Superior temporal gyrus (tissue), 1 donor: Measurements from ENCODE around the gene CELA1.

Experiments
- DNase-seq: peaks from one replicate; pipeline ENCODE4 v3.0.0-alpha.2; 2016; ENCODE audit errors: extremely low spot score

The CELA1 gene

DNA sequence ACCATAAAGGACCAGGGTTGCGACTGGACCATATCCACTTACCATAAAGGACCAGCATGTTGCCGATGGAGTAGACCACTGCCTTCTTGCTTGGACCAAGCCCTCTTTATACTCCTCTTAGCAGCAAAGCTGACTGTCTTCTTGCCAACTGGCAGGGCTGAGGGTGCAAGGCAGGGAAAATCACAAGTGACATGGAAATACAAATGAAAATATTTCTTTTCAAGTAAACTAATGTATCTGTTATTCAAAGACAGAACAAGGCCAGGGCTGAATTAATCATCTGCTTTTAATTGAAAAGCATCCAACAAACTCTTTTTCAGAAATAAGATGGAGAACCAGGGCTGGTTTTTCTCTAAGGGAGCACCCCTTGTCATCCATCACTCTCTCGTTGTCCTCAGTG is at the start of gene CELA1:
Gene CELA1, minus strand, starts transcription at position 99 of the 400 bp plus-strand sequence. Its CDS starts 41 bp downstream, at position 58.
- DNase-seq: no peak

DNA sequence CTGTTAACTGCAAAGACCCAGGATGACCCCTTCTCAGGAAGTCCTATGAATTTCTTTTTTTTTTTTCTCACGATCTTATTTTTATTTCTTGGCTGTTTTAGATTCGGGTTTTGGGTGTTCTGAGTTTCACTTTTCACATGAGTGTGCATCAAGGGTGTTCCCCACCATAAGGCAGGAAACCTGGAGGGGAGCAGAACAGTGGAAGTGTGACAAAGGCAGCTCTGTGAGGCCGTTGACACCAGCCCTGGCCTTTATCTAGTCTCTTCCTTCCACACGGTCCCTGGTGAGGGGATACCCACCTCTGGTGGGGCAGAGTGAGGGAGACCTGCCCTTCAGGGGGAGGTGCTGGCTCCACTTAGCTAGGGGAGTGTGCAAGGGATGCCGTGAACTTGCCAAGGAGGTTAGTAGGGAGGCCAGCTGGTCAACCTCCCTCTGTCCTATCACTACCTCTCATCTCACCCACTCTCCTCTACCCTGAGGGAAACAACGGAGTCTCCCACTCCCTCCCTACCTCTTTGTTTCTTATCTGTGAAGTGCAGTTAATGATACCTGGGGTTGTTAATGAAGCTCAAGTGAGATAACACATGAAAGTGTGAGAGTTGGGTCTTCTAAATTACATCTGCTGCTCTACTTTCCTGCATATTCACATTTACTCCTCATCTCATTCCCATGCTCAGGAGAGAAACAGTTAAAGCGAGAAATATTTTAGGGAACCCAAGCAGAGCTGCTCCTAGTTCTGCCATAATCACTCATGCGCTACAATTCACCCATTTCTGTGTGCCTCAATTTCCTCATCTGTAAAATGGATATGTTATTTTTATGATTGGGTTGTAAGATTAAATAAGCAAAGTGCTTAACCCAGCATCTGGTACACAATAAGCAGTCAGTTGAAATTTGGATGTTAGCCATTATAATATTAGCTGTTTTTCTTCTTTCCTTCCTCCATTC is 49.1 kb upstream of the CELA1 start:
- no peak for DNase-seq

DNA sequence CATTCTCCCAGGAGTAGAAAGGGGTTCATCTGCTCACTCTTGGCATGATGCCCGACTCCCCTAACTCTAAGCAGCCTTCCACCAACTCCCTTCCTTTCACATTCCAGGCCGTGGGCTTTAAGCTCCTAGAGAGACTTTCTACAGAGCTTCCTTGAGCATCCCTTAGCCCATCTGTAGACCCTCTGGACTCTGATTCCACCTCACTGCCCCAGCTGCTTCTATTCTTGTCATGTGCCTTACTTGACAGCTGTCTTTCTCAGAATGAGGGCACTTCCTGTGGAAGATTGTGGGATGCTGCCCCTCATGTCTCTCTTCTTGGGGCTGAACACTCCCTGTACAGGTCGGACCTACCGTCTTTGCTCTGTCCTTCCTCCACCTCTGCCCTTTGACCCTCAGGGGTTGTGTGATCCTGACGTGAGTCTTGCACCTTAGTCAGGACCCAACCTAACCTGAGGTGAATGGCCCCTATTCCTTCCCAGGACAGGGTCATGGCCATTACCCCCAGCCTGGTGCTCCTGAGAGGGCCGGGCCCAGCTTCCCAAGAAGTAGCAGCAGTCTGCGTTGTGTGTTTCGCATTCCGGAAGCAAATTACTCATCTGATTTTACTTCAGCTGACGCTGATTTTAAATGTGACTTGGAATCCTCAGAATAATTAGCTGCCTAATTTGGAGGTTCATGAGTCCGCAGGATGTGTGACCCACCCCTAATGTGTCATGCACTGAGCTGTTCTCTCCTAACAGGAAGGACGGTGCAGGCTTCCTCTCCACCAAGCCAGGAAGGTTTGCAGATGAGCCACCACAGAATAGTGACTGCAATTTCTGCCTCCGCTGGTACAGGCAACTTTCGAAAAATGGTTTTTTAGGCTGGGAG is 47.4 kb upstream of the CELA1 start:
- no peak for DNase-seq

DNA sequence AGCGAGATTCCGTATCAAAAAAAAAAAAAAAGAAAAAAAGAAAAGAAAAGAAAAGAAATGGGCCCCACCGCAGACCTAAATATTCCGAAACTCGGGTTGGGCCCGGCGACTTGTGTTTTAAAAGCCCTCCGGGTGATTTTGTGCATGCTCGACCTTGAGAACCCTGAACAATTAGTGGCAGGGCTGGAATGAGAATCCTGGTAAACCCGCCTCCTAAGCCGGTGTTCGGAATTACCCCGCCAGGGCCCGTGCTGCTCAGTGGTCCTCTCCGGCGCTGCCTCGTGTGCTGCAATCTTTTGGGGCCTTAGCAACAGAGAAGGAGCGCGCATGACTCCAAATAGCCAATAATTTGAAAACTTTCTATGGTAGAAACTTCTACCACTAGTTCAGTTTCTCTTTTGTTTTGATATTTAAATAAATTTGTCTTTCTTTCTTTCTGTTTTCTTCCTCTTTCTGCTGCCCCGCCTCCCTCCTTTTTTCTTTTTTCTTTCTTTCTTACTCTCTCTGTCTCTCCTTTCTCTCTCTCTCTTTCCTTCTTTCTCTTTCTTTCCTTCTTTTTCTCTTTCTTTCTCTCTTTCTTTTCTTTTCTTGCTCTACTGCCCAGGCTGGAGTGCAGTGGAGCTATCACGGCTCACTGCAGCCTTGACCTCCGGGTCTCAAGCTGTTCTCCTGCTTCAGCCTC is 46.2 kb upstream of the CELA1 start:
- DNase-seq: no peak

DNA sequence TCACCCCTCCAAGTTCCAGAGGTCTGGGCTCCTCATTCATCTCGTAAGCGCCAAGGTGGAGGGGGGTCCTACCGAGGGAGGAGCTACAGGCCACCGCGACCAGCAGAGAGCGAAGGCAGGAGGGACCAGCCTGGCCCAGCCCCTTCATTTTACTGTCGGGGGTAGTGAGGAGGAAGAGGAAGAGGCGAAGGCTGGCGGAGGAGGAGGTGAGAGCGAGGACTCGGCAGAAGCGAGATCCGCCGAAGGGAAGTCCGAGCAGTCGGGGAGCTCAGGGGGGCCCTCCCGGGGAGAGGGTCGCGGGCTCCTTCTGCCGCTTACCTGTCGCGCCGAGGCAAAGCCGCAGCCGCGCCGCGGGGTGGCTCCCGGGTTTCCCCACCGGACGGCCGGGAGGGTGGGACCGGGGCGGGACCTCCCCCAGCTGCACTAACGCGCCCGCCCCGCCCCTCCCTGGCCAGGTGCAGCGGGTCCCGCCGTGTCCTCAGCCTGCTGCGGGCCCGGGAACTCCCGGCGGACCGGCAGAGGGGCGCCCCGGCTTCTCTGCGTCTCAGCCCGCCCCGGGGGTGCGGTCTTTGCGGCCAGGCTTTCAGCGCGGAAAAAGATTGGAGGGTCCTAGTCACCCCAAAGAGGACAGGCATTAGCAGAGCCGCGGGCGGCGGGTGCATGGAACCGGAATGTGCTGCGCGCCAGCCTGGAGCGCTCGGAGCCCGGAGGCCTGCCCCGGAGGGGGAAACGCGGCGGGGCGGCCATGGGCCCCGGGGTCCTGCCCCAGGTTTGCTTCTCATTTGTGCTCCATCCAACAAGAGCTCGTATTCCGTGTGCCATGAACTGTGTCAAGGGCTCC is 45.0 kb upstream of the CELA1 start, which contains the start of gene GALNT6:
Gene GALNT6, minus strand, starts transcription at position 124 of the 841 bp plus-strand sequence. CDS start 11,625 bp downstream, outside the sequence.
- no peak for DNase-seq

DNA sequence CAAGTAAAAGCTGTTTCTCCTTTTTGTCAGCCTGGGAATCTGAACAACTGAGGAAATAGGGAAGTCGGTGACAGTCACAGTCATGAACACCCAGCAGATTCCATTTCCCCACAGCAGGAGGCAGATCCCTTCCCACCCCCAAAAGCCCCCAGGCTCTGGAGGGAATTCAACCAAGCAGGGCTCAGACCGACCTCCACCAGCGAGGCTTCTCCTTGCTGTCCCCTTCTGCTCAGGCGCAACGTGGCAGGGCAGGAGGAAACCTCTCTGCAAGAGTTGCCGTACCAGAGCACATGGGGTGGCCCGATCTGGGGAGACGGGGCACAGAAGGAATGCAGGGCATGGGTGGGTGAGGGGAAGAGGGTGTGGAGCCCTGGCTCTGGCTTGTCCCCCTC is 44.4 kb upstream of the CELA1 start:
- no peak for DNase-seq

DNA sequence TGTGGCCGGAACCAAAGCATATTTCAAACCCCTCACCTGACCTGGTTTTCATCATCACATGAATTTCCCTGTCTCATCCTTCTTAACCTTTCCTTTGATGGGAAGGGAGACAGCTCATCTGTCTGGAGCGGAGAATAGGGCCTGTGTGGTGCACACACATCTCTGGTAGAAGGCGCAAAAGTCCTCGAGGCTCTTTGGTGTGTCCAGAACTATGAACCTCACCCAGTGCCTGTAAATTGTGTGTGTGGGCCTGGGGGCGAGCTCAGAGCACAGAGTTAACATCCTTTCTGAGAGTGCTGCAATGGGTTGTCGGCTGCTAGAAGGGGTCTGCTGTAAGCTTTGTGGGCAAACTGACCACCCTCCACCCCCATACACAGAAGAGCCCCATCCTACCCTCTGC is 44.0 kb upstream of the CELA1 start:
- DNase-seq: no peak

DNA sequence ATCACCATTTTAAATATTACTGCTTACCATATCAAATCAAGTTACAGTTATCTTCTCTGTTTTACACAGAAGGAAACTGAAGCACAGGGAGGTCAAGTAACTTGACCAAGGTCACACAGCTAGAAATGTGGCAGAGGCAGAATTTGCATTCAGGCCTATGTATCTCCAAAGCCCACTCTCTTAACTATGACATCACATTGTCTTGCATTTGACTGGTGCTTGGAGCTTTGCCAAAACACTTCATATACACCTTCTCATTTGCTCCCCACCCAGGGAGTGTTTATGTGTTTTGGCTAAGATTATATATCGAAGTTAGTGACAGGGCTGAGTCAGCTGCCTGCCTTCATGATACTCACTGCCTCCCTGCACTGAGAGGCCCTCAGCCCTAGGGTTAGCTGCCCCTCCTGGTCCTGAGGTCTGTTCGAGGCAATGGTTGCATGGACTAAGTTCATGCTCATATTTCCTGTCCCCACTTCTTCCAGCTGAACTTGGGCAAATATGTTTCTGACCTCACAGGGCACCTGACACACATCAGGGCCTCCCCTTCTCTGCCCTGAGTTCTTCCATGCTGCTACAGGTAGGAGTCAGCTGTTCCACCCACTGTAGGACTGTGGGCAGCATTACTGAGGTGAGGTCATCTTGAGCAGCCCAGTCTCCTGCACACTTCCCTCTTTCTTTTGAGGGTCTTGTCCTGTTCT is 43.0 kb upstream of the CELA1 start:
- no peak for DNase-seq

DNA sequence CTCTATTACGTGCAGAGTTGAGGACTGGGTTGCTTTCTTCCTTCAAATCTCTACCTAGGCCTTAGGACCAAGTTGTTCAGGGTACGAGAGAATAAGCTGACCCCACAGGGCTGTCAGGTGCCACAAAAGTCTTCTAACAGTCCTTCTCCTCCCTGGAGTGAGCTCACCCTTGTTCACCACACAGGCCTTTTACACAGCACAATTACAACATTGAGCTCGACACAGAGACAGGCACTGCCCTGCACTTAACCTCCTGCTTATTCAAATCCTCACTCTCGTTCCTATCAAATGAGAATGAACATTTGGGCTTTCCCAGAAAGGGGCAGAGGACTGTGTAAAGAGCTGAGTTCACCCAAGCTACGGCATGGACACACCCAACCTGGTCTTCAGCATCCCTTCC is 42.4 kb upstream of the CELA1 start:
- peak; percentile 76 for DNase-seq

DNA sequence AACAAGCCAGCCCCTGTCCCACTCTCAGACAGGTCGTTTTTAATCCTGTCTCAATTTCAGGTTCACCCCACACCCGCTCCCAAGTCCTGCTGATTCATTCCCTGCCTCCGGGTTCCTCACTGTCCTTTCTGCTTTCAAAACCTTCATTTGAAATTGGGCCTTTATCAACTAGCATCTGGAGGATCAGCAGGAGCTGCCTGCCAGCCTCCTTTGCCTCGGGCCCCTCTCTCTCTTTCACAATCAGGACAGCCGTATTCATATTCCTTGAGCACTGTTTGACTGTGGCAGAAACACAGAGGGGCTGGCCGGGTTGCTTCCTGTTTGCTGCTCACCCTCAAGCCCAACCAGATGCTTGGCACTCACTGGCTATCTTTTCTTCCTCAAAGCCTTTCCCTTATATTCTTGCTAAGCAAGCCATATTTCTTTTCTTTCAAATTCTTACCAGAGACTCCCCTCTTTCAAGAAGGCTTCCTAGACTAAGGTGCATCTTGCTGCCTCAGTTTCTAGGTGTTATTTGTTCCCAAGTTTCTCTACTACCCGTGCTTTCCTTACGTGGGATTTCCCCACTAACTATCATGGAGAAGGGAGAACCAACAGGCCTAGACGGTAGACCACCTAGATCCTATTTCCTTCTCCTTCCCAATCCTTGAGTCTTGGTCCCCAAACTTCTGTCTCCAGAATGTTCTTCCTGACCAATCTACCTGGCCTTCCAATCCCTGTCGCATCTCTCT is 41.8 kb upstream of the CELA1 start:
- DNase-seq: peak; percentile 56

DNA sequence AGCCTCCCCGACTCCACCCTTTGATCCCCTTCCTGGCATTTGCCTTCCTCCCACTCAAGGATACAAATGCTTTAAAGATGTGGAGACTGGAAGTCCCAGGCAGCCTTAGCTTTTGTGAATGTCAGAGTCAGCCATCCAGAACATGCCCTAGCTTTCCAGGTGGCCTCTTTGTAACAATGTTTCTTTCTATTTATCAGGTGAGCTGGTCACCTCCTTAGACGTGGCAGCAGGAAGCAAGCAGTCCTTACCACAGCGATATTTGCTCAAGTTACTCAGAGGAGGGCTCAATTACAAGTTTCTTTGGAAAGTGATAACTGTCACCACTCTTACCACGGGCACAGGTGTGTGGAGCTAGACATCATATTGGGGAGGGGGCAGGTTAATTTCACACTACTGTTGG is 39.9 kb upstream of the CELA1 start:
- no peak for DNase-seq

DNA sequence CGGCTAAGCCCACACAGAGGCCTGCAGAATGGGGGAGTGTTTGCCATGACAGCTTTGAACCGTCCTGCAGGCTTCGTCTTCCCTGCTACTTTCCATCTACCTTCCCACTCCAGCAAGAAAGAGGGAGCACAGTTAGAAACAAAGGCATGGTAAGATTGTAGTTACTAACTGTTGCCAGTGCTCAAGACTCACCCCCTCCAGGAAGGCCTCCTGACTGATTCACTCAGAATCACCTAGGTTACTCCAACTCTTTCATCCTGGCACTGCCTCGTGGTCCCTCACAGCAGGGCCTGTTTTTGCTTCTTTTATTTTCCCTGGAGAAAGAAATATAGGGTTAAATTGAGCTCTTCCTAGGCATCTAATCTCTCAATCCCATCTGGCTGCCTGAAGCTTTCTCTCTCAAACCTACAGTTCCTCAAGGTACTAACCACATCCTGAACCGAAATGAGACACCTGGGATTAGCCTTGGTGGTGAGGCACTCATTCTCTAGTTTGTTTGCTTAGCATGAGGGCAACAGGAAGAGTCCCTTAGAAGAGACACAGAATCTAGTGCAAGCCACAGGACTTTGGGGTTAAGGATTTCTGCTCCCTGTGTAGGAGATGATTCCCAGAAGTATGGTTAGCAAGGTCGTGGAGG is 36.9 kb upstream of the CELA1 start:
- no peak for DNase-seq

DNA sequence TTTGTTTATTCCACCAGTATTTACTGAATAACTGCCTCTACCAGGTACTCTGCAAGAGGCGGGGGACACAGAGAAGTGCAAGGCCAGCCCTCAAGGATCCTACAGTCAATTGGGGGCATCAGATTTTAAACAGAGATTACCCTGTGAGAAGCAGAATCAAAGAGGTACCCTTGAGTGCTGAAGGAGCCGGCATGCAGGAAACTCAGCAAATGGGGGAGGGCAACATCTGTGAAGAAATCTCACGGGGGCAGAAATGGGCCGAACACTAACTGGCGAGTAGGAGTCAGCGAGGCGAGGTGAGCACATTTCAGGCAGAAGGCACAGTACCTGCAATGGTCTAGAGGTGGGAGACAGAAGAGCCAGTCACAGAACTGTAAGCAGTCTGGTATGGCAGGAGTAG is 35.7 kb upstream of the CELA1 start:
- peak; percentile 18 for DNase-seq

DNA sequence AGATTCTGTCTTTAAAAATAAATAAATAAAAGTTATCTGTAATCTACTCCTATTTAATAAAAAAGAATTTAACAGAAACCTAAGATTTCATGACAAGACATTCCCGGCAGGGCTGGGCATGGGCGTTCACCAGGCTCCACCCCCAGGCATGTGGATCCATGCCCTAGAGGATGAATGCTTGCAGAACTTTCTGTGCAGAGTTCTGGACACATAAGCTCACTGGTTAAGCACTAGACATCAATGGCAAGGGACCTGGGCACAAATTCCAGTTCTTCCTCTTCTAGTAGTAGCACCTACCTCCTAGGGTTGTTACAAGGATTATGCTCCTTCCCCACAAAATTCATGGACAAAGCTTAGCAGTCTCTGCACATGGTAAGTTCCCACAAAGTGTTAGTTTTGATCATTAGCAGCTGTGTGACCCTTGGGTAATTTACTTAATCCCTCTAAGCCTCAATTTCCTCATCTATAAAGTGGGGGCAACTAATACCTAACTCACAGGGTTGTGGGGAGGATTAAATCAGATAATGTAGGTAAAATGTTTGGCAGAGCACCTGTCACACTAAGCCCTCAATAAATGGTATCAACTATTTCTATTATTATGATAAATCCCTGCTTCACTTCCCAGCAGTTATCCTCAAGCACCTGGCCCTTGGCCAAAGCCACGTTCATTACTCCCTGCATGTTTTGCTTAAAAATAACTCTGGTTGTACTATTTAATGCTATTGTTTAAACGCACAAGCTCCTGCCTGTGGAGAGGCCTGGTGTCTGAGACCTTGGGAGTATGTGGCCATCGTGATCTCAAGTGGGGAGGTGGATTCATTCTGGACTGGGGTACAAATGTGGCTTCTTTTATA is 35.0 kb upstream of the CELA1 start:
- no peak for DNase-seq

DNA sequence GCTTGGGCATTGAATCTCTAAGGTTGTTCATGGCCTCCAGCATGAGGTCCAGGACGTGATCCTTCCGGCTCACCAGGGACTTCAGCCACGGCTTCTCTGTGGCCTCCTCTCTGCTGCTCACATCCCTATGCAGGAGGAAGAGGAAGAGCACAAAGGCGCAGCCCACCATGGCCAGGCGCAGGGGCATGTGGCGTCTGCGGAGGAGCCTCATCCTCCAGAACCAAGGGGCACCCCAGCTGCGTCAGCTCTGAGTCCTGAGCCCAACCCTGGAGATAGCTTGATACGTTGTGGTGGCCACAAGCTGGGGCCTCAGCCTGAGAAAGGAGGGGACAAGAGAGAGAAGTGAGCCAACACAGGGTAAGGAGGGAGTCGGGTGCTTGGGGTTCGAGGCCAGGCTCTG is 33.1 kb upstream of the CELA1 start:
- DNase-seq: no peak

DNA sequence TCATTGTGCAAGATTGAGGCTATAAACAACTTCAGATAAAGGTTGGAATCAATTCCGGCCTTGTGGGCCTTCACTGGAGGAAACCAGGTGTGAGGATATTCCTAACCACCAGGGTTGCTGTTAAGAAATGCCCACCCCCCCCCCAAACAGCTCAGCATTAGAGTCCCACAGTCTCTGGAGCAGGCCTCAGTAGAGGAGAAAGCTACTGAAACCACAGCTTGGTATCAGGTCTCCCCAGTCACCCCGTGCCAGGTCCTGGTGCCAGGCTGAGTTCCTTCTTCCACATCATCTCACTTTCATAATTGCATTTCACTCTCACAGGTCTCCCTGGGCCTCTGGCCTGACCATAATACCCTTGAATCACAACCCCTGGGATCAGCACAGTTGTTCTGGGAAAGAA is 32.3 kb upstream of the CELA1 start:
- DNase-seq: no peak

DNA sequence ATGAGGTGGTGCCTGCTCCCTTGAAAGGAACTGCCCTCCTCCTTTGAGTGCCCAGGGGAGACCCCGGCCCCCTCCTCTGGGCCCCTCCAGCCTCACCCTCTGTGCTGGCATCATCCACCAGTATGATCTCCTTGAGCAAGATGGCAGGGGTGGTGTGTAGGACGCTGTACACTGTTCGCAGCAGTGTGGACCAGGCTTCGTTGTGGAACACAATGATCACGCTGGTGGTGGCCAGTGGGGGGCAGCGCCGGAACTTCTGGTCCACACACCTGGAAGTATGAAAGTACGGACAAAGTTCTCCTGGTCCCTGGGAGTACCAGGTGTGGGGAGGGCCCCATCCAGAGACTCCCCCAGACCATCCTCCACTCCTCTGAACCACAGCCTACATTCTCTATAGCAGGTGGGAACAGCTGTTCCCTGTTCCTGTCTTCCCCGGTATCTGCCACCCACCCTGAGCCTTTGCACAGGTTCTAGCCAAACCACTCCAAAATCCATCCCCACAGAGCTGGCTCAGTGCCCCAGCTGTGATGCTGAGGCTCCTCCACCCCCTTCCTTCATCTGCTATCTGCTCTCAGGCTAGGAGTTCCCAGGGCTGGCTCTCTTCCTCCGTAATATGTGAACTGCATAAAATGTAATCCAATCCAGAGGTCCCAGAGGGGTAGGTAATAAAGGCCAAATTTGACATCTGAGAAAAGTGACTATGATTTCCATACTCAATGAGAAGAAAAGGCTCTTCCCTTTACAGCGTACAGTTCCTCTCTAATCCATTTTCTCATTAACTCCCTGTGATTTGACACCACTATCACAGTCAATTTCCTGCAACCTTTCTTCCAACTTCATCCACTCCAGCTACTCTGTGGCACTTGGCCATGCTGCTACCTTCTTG is 30.9 kb upstream of the CELA1 start:
- DNase-seq: no peak
